T-helper 1 cell treated with Interleukin-12 subunit alpha and Interleukin-12 subunit beta and Interleukin-4 antibody, amounts not matched to agents 30 μg/mL and 1 μg/mL, for 36 hours (primary cell): ENCODE data around the gene CFAP20.

Experiments used
- H3K27ac Mint-ChIP-seq: one replicate; pipeline ENCODE4 v1.8.0; 2021; ENCODE audit warnings: mild to moderate bottlenecking, mixed read lengths
- H3K27me3 Mint-ChIP-seq: one replicate; pipeline ENCODE4 v1.8.0; 2021; ENCODE audit warnings: low read depth, mixed read lengths
- H3K36me3 Mint-ChIP-seq: one replicate; pipeline ENCODE4 v1.8.0; 2021; ENCODE audit warnings: low read depth, mixed read lengths
- H3K4me1 Mint-ChIP-seq: one replicate; pipeline ENCODE4 v1.8.0; 2021; ENCODE audit warnings: low read depth, mixed read lengths
- H3K4me3 Mint-ChIP-seq: one replicate; pipeline ENCODE4 v1.8.0; 2021; ENCODE audit warnings: mild to moderate bottlenecking, moderate library complexity, mixed read lengths
- H3K9me3 Mint-ChIP-seq: one replicate; pipeline ENCODE4 v1.8.0; 2021; ENCODE audit warnings: mixed read lengths

Gene CFAP20

DNA sequence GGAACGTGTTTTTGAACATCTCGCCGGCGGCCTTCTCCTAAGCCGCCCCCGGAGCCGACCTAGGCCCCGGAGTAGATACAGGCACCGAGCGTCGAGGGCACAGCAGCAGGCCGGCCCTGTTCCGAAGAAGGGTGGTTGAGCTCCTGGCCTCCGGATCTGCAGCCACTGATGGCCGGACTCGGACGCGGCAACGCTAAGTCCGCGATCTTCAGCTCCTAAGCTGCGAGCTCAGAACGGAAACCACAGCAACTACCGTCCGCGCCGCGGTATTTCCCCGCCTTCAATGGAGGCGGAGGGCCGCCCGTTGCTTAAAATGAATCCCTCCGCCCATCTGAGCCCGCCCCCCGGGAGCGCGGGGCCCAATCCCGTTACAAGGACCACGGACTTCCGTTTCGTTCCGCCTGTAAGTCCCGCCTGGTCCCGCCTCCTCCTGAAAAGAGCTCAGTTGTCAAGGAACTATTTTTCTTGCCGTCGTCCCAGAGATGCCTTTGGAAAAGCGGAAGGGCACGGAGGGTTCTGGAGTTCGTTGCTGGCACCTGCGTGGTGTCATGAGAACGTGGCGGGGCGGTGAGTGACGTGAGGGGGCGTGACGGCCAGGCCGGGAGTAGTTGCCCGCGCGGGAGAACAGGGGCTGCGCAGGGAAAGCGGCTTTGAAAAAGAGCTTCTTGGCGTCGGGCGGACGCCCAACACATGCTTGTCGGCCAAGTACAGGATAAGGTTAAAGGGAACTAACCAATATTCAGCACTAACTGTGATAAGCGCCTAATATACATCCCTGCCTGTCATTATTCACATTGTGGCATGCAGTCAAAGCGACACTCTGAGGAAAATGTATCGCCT, at the start of gene CFAP20:
Gene CFAP20, minus strand, starts transcription at position 285 of the 840 bp plus-strand sequence. Its CDS starts 266 bp downstream, at position 19.
- peaks cover 27% of the 10 kb centered on the region for H3K4me1 Mint-ChIP-seq
- H3K36me3 Mint-ChIP-seq = no peaks in the 10 kb centered on the region
- H3K27me3 Mint-ChIP-seq = no peaks in the 10 kb centered on the region
- H3K9me3 Mint-ChIP-seq = no peaks in the 10 kb centered on the region
- H3K27ac Mint-ChIP-seq = peak within 1 kb of the TSS; percentile 83
- peak within 1 kb of the TSS; percentile 89 for H3K4me3 Mint-ChIP-seq

DNA sequence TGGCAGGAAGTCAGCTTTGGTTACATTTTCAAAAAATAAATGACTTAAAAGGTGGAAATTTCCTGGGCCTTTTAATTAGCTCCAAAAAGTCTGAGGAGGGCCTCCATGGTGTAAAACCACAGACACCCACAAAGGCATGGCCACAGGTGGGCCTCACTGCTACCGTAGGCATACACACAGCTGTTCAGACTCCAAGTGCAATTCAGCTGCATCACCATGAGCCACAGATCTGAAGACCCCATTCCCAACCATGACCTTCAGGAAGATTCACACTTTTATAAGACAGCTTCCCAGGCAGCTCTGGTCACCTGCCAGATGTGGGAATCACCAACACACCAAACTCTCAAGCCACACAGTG, 48.2 kb upstream of the CFAP20 start:
- H3K9me3 Mint-ChIP-seq = peaks cover 3% of the 10 kb centered on the region
- H3K27me3 Mint-ChIP-seq = no peaks in the 10 kb centered on the region
- H3K36me3 Mint-ChIP-seq = peaks cover 48% of the 10 kb centered on the region
- no peak overlapping the region for H3K4me3 Mint-ChIP-seq
- peaks cover 24% of the 10 kb centered on the region for H3K4me1 Mint-ChIP-seq
- peak overlapping the region; percentile 58 for H3K27ac Mint-ChIP-seq

DNA sequence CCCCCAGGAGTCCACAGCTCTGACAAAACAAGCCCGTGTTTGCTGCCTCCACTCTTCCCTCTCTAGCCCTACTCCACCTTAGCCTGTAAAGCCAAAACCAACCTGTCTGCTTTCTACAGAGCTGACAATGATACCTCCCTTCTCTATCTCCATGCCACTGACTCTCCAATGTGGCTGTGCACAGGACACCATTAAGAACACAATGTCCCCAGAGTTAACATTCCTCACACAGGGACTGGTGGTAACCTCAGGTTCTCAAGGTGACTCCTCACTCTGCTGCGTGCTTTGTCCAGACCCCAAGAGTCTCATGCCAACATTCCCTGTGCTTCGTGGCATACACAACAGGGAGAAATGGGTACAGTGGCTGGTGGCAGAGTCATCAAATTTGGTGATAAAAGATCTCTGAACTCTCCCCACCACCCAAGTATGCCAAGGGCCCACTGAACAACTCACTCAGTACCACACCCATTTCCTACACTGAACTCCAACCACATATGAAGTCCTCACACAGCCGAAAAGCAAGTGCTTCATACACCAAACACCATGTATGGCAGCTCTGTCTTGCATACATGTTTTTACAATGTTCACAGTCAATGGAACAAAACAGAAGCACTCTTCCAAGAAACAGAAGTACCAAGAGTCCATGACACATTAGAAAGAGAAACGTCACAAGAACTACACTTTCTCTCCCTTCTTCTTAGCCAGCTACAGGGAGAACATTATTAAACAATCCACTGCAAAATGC, 47.6 kb upstream of the CFAP20 start:
- Mint-ChIP-seq H3K27ac (peak overlapping the region; percentile 58), H3K4me1 (peaks cover 24% of the 10 kb centered on the region), H3K4me3 (no peak overlapping the region), H3K9me3 (peaks cover 3% of the 10 kb centered on the region), H3K36me3 (peaks cover 46% of the 10 kb centered on the region), H3K27me3 (no peaks in the 10 kb centered on the region)

DNA sequence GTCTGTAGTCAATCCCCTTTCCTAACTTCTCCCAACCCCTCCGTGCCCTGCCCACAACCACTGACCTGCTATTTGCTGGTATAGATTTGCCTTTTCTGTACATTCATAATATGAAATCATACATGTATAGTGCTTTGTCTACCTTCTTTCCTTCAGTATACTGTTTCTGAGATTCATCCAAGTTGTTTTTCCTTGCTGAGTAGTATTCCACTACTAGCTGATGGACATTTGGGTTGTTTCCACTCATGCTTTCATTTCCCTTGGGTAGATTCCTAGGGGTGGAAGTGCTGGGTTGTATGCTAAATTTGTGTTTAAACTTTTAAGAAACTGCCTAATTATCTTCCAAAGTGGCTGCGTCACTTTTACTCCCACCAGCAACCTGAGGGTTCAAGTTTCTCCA, 41.0 kb upstream of the CFAP20 start:
- peaks cover 3% of the 10 kb centered on the region for H3K4me1 Mint-ChIP-seq
- H3K27ac Mint-ChIP-seq = no peak overlapping the region
- H3K27me3 Mint-ChIP-seq = no peaks in the 10 kb centered on the region
- H3K36me3 Mint-ChIP-seq = peaks cover 42% of the 10 kb centered on the region
- H3K4me3 Mint-ChIP-seq = no peak overlapping the region
- no peaks in the 10 kb centered on the region for H3K9me3 Mint-ChIP-seq

DNA sequence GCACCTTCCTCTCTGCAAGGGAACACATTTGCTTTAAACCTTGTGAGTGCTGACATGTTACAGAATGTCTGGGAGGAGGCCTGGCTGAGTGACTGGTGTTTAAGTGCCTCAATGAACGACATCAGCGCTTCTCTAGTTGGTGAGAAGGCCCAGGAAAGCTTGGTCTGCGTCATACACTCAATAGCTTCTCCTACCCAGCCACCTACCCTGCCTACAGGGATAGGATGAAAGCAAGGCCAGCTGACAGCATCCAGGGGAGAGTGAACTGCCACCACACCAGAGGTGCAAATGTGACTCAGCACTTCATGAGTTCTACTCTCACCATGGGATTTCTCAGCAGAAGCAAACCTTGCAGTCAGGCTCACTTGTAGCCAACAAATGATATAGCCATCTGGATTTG, 31.7 kb upstream of the CFAP20 start:
- Mint-ChIP-seq H3K9me3 (no peaks in the 10 kb centered on the region), H3K4me1 (peaks cover 4% of the 10 kb centered on the region), H3K4me3 (no peak overlapping the region), H3K27ac (no peak overlapping the region), H3K27me3 (no peaks in the 10 kb centered on the region), H3K36me3 (peaks cover 41% of the 10 kb centered on the region)

DNA sequence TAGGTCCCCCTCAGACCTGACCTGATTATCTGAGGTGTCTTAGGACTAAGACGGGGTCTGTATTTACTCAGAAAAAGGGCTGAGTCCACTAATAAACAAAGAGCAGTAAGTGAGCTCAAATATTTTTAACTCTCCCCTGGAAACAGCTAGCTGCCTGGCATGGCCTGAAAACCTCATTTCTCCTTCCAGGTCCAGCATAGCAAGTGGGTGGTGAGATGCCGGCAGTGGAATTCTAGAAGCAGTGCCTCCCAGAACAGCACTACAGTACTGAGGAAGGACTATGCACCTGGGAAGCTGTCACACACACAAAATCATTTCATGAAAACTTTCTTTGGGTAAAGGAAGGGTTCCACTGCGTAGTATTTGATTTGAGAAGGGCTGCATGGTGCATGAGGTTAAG, 29.5 kb upstream of the CFAP20 start:
- Mint-ChIP-seq H3K27ac (no peak overlapping the region), H3K36me3 (peaks cover 24% of the 10 kb centered on the region), H3K9me3 (no peaks in the 10 kb centered on the region), H3K4me1 (peaks cover 5% of the 10 kb centered on the region), H3K27me3 (no peaks in the 10 kb centered on the region), H3K4me3 (no peak overlapping the region)

DNA sequence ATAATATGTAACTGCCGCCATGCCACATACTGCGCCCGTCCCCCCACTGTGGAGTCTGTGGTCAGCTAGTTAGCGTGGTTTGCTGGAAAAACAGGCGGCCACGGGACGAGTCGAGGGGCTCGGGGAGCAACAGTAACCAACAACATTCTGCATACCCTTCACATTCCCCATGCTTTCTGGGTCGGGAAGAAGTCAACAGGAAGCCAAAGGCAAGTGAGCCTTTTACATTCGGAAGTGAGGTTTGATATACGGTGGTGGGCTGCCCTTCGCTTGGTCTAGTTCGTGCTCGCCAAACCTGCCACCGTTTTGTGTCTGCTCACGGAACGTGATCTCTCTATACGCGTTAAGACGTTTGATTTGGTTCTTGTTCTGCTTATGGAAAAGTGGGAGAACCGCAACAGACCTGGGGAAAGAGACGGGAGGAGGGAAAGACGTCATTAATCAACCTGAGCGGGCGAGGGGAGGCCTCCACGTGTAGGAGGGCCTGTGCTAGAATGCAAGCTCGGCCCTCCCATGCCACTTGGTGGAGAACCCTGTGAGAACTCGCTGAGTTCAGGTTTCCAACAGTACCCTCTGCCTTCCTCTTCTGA, 28.9 kb upstream of the CFAP20 start:
- peaks cover 19% of the 10 kb centered on the region for H3K36me3 Mint-ChIP-seq
- H3K27ac Mint-ChIP-seq = no peak overlapping the region
- no peaks in the 10 kb centered on the region for H3K27me3 Mint-ChIP-seq
- H3K4me1 Mint-ChIP-seq = peaks cover 5% of the 10 kb centered on the region
- H3K9me3 Mint-ChIP-seq = no peaks in the 10 kb centered on the region
- H3K4me3 Mint-ChIP-seq = no peak overlapping the region

DNA sequence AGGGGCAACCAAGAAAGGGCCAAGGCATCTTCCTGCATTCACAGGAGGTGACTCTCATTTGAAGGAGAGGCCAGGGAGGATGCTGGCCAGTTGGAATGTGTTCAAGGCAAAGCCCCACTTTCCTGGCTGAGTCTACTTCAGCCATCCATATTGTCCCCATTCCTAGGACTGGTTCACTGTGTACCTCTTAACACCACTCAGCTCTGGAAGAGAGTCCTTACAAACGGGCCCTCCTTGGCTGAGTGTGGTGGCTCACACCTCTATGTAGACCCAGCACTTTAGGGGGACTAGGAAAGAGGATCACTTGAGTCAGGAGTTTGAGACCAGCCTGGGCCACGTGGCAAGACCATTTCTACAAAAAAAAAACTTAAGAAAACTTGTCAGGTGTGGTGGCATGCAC, 28.1 kb upstream of the CFAP20 start:
- Mint-ChIP-seq H3K27ac (no peak overlapping the region), H3K36me3 (peaks cover 14% of the 10 kb centered on the region), H3K27me3 (no peaks in the 10 kb centered on the region), H3K4me3 (no peak overlapping the region), H3K4me1 (peaks cover 5% of the 10 kb centered on the region), H3K9me3 (no peaks in the 10 kb centered on the region)

DNA sequence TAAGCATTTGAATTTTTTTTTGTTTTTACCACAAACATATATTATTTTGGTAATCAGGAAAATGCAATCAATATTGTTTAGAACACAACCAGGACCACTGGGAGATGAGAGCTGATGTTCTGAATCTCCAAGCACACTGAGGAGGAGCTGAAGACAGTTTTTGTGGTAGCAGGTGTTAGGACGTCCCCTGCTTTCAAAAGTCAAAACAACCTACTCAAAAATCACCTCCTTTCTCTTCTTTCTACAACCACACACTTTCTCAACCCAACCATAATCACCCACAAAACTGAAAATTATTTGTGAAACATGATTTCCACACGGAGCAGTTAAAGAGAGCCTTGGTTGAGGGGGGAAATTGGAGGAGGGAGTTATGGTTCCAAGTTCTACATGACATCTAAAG, 26.7 kb upstream of the CFAP20 start:
- Mint-ChIP-seq H3K27ac (no peak overlapping the region), H3K36me3 (peaks cover 8% of the 10 kb centered on the region), H3K9me3 (no peaks in the 10 kb centered on the region), H3K4me3 (no peak overlapping the region), H3K27me3 (no peaks in the 10 kb centered on the region), H3K4me1 (peaks cover 5% of the 10 kb centered on the region)

DNA sequence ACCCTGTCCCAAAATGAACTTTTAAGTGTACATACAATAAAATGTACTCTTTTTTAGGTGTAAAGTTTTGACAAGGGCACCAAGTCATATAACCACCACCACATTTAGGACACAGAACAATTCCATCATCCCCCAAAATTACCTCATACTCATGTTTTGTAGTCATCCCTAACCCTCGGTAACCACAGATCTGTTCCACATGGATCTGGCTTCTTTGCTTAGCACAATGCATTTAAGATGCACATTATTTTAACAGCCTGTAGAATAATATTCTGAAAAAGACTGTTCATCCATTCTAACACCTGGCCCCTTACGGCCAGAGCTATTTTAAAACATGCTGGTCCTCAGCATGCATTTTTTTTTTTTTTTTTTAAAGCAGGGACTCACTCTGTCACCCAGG, 25.2 kb upstream of the CFAP20 start:
- Mint-ChIP-seq H3K27ac (no peak overlapping the region), H3K36me3 (peaks cover 4% of the 10 kb centered on the region), H3K9me3 (no peaks in the 10 kb centered on the region), H3K4me1 (peaks cover 5% of the 10 kb centered on the region), H3K4me3 (no peak overlapping the region), H3K27me3 (no peaks in the 10 kb centered on the region)

DNA sequence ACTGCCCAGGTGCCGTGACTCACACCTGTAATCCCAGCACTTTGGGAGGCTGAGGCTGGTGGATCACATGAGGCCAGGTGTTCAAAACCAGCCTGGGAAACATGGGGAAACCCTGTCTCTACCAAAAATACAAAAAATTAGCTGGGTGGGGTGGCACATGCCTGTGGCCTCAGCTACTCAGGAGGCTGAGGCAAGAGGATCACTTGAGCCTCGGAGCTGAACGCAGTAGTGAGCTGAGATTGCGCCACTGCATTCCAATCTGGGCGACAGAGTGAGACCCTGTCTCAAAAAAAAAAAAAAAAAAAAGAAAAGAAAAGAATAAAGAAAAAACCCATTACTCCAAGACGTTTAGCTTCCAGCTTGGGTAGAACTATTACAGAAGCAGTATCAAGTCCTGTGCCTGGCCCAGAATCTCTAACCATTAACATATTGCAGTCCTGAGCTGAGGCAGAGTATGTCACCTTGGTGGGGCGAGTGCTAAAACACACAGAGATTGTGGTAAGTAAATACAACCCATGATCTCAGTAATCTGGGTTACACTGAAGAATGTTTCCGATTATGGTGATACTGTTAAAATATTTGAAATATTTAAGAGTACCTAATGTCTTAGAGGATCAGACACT, 23.2 kb upstream of the CFAP20 start:
- H3K4me3 Mint-ChIP-seq = no peak overlapping the region
- no peaks in the 10 kb centered on the region for H3K36me3 Mint-ChIP-seq
- H3K4me1 Mint-ChIP-seq = peaks cover 5% of the 10 kb centered on the region
- no peaks in the 10 kb centered on the region for H3K9me3 Mint-ChIP-seq
- no peak overlapping the region for H3K27ac Mint-ChIP-seq
- H3K27me3 Mint-ChIP-seq = no peaks in the 10 kb centered on the region

DNA sequence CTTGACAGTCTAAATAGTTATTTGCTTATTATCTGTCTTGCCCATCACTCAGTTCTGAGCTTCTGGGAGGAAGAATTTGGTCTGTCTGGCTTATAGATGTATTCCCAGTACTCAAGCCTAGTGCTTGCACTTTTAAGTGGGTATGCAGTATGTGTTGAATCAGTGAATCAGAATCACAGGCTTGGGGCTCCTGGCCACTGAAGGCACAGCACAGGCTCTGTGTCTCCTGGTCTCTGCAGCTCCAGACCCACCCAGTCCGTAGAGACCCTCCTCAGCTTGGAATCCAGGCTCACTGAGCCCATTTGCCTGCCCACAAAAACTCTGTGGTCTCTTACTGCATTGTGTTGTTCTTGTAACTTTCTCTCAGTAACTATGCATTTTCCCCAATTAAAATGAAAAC, 19.3 kb upstream of the CFAP20 start:
- Mint-ChIP-seq H3K4me3 (no peak overlapping the region), H3K36me3 (no peaks in the 10 kb centered on the region), H3K9me3 (no peaks in the 10 kb centered on the region), H3K4me1 (no peaks in the 10 kb centered on the region), H3K27me3 (peaks cover 9% of the 10 kb centered on the region), H3K27ac (no peak overlapping the region)

DNA sequence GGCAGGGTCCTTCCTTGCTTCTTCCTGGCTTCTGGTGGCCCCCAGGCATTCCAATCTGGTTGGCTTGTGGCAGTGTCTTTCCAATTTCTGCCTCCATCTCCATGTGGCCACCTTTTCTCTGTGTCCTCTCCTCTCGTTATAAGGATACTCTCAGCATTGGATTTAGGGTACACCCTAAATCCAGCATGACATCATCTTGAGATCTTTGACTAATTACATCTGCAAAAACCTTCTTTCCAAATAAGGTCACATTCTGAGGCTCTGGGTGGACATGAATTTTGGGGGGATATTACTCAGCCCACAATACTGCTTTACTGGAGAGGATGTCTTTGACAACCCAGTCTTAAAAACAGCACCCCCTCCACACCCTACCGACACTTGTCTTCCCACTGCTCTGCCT, 18.9 kb upstream of the CFAP20 start:
- no peak overlapping the region for H3K4me3 Mint-ChIP-seq
- no peak overlapping the region for H3K27ac Mint-ChIP-seq
- no peaks in the 10 kb centered on the region for H3K36me3 Mint-ChIP-seq
- no peaks in the 10 kb centered on the region for H3K4me1 Mint-ChIP-seq
- H3K9me3 Mint-ChIP-seq = no peaks in the 10 kb centered on the region
- peaks cover 10% of the 10 kb centered on the region for H3K27me3 Mint-ChIP-seq

DNA sequence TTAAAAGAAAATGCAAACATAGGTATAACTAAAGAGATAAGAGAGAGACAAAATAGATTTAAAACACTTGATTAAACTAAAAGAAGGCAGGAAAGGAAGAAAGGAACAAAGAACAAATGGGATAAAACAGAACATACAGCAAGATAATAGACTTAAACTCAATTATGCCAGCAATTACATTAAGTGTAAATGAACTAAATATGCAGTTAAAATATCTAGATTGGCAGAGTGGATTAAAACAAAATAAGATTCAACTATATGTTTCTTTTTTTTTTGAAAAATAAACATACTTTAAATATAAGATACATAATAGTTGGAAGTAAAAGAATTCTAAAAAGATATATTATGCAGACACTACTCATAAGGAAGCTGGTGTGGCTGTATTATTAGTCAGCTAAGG, 9.7 kb upstream of the CFAP20 start:
- Mint-ChIP-seq H3K27ac (no peak overlapping the region), H3K36me3 (peaks cover 9% of the 10 kb centered on the region), H3K9me3 (peaks cover 13% of the 10 kb centered on the region), H3K4me3 (no peak overlapping the region), H3K4me1 (no peaks in the 10 kb centered on the region), H3K27me3 (peaks cover 5% of the 10 kb centered on the region)
